Glomerular visceral epithelial cell (primary cell): Measurements from ENCODE around the gene PSENEN.
"Not testable (repeated sequence)": the region's sequence is repeated elsewhere in the genome, so short reads cannot be mapped to it uniquely, and the experiment has no call there.

Experiments
- DNase-seq: peaks from one replicate; pipeline ENCODE4 v3.0.0-alpha.2; 2016; ENCODE audit errors: extremely low spot score

The PSENEN gene

DNA sequence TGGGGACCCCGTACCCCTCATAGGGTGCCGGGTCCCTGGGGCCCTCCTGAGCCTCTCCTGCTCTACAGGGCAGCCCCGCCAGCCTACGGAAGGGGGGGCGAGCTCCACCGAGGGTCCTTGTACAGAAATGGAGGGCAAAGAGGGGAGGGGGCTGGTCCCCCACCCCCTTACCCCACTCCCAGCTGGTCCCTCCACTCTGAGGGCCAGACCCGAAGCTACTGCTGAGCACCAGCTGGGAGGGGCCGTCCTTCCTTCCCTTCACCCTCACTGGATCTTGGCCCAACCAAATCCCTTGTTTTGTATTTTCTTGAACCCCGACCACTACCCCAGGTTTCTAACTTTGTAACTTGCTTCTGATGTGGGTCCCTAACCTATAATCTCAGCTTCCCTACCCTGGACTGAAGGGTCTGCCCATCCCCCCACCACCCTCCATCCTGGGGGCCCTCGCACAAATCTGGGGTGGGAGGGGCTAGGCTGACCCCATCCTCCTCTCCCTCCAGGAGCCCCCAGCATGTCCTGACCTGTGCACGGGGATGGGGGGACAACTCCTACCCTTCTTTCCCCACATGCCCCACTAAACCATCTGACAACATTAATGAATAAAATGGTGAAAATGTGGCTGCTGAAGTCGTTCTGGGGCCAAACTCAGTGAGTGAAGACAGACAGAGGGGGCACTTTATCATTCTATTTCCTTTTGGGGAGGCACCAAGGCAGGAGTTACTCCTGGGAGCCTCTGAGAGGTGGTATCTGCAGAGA lies 42.9 kb downstream of the PSENEN start:
- no peak for DNase-seq

- no peak for DNase-seq
Measured at GRCh38 chr19:35789195-35789977, 43.9 kb downstream of the PSENEN start.

GRCh38 chr19:35789978-35790944 lies 44.8 kb downstream of the PSENEN start:
- DNase-seq: no peak

- no peak for DNase-seq
Measured at GRCh38 chr19:35790981-35791813, 45.7 kb downstream of the PSENEN start.

DNA sequence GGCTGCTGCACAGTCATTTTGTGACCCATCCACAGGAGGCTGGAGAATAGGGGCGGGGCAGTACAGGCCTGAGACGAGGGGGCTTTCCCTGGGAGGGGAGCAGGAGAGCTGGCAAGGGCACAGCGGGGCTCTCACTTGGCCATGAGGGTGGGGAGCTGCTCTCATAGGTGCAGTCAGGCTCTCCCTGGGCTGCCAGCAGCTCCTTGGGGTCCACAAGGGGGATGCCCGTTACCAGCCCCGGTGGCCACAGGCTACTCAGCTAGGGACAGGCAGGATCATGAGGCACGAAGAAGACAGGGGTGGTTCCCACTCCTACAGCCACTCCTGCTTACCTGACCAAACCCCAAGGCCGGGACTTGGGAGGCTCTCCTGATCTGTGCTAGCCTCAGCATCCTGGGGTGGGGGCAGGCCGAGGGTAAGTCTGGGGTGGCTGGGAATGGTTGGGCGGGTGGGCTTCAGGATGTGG lies 46.4 kb downstream of the PSENEN start:
- DNase-seq: no peak

DNA sequence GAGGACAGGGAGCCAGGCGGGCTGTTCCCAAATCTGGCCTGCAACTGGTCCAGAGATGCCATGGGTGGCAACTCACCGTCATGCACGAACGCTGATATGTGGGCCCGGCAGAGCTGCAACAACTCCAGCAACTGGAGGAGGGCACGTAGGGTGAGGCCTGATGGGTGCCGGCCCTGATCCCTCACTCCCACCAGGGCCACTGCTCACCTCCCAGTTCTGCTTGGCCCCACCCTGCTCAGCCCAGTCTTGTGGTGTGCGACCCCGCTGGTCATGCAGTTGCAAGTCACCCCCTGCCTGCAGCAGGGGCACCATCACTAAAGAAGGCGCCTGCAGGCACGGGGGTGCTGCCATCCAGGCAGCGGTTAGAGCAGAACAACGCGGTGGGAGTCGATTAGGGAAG lies 46.9 kb downstream of the PSENEN start:
- DNase-seq: no peak

GRCh38 chr19:35792888-35793287 lies 47.4 kb downstream of the PSENEN start:
- no peak for DNase-seq

DNA sequence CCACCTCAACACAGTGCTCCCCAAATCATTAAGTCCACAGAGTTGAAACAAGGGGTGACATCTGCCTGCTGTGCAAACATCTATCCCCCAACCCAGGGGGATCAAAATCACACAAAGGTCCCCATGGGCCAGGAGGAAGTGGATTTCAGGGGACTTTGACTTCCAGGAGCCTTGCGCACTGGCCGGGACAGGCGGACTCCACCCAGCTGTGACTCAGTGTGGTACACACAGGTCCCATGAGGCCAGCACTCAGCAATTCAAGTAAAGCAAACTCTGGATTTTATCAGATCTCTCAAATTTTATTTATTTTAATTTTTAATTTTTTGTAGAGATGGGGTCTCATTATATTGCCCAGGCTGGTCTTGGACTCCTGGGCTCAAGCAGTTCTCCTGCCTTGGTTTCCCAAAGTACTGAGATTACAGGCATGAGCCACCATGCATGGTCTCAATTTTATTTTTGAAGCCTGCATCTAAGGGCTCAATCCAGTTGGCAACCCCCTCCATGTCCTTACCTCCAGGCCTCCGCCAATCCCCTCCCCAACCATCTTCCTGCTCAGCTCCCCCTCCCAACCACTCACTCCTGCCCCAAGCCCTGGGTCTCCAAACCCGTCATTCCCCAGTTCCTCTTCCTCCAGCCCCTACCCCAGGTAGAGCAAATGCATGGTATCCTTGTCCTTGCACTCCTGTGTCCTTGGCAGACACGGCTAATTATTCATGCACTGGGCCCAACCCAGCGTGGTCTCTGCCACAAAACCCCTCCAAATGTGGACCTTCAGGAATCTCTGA lies 48.1 kb downstream of the PSENEN start:
- no peak for DNase-seq

DNA sequence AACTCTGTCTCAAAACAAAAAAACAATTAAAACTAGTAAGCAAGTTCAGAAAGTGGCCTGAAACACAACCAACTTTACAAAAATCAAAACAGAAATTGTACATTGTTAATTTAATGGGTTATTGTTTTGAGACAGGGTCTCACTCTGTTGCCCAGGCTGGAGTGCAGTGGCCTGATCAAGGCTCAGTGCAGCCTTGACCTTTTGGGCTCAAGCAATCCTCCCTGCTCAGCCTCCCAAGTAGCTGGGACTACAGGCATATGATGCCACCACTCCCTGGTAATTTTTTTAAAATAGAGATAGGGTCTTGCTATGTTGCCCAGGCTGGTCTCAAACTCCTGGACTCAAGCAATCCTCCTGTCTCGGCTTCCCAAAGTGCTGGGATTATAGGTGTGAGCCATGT lies 50.1 kb downstream of the PSENEN start:
- not testable (repeated sequence) for DNase-seq
